HG03521 (cell line): ENCODE data around the gene OPRD1.

Experiments used
- ATAC-seq: cut with Tn5 transposase; IDR thresholded peaks from one replicate; pipeline ENCODE4 v1.9.1; 2021; ENCODE audit warnings: mild to moderate bottlenecking, moderate library complexity; ENCODE audit not compliant: unreplicated experiment

OPRD1 gene

DNA sequence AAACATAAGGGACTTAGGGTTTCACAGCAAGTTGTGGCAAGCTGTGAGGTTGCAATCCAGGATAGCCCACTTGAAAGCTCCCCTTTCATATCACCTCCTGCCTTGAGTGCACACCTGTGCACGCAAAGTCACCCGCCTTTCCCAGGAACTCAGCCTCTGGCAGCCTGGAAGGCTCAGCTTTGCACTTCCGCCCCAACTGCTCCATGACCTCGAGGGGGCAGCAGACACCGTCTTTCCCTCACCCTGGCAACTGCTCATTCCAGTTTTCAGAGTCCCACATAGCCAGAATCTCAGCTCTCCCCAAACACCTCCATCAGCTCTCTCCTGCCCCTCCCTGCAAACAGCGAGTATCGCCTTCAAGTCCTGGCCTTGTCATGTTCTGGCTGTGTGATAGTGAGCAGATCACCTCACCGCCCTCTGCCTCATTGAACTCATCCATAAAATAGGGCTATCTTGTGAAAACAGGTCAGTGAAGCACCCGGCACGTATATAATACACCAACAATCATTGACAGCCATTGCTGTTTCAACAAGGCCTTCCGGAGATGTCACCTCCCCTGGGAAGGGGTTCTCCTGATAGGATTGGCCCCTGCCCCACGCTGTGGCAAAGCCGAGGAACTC is 70.1 kb downstream of the OPRD1 start:
- no peak for ATAC-seq

GRCh38 chr1:28883242-28883616 is 71.3 kb downstream of the OPRD1 start:
- ATAC-seq = no peak

GRCh38 chr1:28885472-28885877 is 73.5 kb downstream of the OPRD1 start:
- ATAC-seq = no peak

- no peak for ATAC-seq
These were observed 74.2 kb downstream of the OPRD1 start for GRCh38 chr1:28885977-28886730.

- ATAC-seq = peak; percentile 63
These were observed 74.9 kb downstream of the OPRD1 start for GRCh38 chr1:28886731-28887418.

GRCh38 chr1:28887419-28887834 is 75.5 kb downstream of the OPRD1 start:
- no peak for ATAC-seq

GRCh38 chr1:28887835-28888682 is 76.1 kb downstream of the OPRD1 start:
- no peak for ATAC-seq

DNA sequence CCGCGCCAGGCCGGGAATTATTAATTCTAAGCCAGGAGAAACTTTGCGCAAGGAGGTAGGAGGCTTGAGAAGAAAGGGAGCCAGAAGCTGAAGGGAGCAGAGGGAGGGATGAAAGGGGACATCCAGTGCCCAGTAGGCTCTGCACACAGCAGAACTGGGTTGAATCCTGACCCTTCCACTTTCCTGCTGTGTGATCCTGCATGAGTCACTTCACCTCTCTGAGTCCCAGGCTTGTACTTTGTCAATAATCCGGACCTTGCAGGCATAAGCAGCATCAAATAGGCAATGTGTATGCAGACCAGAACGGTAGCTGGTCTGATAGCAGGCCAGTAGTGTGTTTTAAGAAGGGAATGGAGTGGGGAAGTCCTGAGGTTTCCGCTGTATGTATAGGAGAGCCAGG is 76.9 kb downstream of the OPRD1 start:
- ATAC-seq = no peak

DNA sequence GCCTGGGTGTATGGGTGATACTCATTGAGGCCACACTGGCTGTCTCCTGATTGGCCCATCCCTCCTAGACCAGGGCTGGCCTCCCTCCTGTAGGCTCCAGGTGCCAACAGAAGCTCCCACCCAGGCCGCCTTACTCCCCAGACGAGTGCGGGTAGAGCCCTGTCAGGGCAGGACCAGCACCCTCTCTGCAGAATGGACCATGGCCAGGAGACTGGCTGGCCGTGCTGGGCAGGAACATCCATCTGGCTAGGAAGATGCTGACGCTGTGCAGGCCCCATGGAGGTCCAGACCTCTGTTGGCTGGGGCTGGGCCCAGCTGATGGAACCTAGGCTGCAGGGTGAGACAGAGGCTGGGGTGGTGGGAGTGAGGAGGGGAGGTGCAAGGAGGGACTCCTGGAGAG is 77.4 kb downstream of the OPRD1 start:
- ATAC-seq = no peak

GRCh38 chr1:28890435-28890834 is 78.5 kb downstream of the OPRD1 start:
- ATAC-seq = no peak

GRCh38 chr1:28890836-28891235 is 78.9 kb downstream of the OPRD1 start:
- ATAC-seq = no peak

DNA sequence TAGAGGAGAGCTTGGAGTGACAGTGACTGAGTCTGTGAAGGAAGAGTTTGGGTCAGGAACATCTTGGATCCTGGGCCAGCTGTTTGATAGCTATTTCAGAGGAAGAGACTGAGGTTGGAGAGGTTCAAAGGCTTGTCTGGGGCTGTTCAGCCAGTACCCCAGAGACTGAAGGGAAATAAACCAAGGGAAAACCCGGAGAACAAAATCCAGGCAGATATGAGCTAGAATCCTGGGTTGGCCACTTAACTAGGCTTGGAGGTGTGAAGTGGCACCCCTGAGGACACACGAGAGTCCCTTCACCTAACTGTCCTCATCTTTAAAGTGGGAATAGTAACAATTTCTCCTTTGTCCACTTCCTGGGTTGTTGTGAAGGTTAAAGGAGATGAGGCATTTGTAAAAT is 79.3 kb downstream of the OPRD1 start:
- no peak for ATAC-seq

- ATAC-seq = no peak
These were observed 81.6 kb downstream of the OPRD1 start for GRCh38 chr1:28893403-28894102.

DNA sequence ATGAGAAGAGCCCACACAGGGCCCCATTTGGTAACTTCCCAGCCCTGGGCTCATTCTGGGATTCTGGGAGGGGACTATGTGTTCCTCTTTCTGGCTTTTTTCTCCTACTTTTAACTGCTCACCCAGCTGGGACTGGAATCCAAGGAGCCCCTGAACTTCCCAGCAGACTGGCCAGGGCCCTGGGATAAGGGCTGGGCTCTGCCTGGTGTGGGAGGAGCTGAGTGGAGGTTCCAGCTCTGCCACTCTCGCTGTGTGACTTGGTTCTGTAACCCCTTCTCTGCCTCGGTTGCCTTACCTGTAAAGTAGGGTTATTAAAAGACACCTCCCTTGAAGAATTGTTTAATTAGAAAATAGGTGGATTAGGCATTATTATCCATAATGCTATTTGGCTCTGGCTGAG is 82.8 kb downstream of the OPRD1 start:
- ATAC-seq = no peak

DNA sequence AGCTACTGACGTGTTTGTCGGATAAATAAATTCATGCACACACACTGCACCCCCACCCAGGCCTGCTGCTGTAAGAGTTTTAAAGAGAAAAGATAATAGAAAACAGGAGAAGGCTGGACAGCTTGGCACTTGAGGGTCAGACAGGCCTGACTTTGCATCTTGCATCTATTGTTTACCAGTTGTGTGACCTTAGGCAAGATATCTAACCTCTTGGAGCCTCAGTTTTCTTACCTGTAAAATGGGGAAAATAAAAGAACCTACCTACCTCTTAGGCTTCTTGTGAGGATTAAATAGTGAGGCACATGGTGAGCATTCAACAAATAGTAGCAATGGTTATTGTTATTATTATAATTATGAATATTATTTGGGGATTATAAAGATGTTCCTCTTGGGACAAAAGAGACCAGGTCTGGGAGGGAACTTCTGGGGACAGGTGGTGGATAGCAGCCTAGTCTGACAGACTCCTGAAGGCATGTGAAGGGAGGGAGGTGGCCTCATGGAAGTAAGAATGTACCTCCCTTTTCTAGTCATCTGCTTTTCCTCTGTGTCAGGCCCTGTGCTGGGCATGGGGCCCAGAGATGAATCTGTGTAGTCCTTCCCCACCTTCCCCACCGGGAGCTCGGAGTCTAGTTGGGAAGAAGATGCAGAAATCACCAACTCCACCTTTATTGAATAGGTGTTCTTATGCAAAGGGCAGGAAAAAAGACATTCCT is 84.1 kb downstream of the OPRD1 start:
- ATAC-seq = no peak

- ATAC-seq = no peak
These were observed 84.6 kb downstream of the OPRD1 start for GRCh38 chr1:28896609-28896986.

GRCh38 chr1:28897789-28898188 is 85.8 kb downstream of the OPRD1 start:
- no peak for ATAC-seq

- ATAC-seq = no peak
These were observed 86.5 kb downstream of the OPRD1 start for GRCh38 chr1:28898405-28898881.

GRCh38 chr1:28899267-28899666 is 87.3 kb downstream of the OPRD1 start:
- ATAC-seq = no peak

DNA sequence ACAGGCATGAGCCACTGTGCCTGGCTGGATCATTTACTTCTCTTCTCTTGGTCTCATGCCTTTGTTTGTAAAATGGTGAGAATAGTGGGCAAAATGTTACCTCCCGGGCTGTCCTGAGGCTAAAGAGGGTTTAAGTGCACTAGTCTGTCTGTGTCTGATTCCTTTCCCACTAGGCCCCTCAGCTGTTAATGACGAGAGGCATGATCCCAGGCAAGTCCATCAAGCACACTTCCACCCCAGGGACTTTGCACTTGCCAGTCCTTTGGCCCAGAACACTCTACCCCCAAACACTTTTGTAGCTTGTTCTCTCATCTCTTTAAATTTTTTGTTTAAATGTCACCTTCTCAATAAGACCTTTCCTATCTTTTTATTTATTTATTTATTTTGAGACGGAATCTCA is 88.6 kb downstream of the OPRD1 start:
- no peak for ATAC-seq
